Measurements from ENCODE around the gene SUSD4. TPM values are rescaled to one million over a fixed set of nuclear protein-coding genes. Genes with fewer than 3 reads are reported as not detected.
A peak's percentile ranks its signal among the peaks of the same experiment; 100 is the strongest.

The SUSD4 gene, protein sequence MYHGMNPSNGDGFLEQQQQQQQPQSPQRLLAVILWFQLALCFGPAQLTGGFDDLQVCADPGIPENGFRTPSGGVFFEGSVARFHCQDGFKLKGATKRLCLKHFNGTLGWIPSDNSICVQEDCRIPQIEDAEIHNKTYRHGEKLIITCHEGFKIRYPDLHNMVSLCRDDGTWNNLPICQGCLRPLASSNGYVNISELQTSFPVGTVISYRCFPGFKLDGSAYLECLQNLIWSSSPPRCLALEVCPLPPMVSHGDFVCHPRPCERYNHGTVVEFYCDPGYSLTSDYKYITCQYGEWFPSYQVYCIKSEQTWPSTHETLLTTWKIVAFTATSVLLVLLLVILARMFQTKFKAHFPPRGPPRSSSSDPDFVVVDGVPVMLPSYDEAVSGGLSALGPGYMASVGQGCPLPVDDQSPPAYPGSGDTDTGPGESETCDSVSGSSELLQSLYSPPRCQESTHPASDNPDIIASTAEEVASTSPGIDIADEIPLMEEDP
- total RNA-seq: 1 to 10 TPM in 2 of 4 donors, under 1 TPM in 2; 0.24 to 3.2 (median 0.90) TPM

DNA sequence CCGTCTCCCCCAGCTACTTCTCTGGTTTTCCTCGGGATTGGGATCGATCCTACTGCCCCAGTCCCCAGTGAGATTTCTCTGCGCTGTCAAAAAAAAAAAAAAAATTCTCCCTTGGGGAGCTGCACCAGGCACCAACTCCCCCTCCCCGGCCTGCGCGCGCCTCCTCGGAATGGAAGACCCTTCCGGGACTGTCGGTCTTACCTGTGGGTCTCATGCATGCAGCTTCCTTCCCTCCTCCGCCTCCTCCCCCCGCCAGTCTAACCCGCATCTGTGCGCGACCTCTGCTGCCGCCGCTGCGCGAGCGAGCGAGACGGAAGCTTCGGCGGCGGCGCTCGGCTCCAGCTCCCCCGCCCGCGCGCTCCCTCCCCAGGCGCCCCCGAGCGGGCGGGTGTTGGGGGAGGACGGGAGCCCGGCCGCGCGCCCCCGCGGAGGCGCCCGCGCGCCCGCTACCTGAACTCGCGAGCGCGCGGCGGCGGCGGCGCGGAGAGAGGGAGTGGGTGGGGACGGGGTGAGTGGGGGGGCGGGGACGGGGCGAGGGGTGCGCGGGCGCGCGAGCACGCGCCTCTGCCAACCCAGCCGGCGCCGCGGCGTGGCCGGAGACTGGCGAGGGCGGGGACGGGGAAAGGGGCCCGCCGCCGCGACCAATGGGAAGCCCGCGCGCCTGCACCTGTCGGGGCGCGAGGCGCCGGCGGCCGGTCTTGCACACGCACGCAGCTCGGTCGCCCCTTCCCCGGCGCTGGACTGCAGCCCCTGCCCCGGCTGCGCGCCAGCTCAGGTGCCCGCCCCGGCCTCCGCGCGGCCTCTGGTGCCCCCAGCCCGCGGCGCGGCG lies at the start of gene SUSD4:
SUSD4 (minus strand) TSS at position 321 of the 829 bp plus-strand sequence. CDS start 751 bp downstream, outside the sequence.
- DNase-seq (ENCODE audit: low spot score): no peak
- TF ChIP-seq, protein P1, sequence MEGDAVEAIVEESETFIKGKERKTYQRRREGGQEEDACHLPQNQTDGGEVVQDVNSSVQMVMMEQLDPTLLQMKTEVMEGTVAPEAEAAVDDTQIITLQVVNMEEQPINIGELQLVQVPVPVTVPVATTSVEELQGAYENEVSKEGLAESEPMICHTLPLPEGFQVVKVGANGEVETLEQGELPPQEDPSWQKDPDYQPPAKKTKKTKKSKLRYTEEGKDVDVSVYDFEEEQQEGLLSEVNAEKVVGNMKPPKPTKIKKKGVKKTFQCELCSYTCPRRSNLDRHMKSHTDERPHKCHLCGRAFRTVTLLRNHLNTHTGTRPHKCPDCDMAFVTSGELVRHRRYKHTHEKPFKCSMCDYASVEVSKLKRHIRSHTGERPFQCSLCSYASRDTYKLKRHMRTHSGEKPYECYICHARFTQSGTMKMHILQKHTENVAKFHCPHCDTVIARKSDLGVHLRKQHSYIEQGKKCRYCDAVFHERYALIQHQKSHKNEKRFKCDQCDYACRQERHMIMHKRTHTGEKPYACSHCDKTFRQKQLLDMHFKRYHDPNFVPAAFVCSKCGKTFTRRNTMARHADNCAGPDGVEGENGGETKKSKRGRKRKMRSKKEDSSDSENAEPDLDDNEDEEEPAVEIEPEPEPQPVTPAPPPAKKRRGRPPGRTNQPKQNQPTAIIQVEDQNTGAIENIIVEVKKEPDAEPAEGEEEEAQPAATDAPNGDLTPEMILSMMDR (IDR thresholded peaks at IDR 0.05): no peak

DNA sequence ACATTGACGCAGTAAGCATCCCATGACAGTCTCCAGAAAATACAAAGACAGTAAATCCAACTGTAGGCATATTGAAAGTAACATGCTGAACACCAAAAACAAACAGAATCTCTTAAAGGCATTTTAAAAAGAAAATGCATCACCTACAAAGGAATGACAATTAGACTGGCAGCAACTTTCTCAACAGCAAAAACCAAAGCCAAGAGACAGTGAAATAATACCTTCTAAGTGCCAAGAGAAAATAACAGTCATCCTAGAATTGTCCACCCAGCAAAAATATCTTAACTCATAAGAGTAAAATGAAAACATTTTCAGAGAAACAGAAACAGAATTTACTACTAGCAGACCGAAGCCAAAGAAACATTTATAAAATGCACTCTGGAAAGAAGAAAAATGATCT lies 49.2 kb upstream of the SUSD4 start:
- DNase-seq (ENCODE audit: low spot score): no peak
- TF ChIP-seq, protein P1 (IDR thresholded peaks at IDR 0.05): no peak
- no peak for ATAC-seq (ENCODE audit: low FRiP score)

More for the DNA sequence above, at the start of gene SUSD4:
- peak; percentile 76 for ATAC-seq (ENCODE audit: low FRiP score)

DNA sequence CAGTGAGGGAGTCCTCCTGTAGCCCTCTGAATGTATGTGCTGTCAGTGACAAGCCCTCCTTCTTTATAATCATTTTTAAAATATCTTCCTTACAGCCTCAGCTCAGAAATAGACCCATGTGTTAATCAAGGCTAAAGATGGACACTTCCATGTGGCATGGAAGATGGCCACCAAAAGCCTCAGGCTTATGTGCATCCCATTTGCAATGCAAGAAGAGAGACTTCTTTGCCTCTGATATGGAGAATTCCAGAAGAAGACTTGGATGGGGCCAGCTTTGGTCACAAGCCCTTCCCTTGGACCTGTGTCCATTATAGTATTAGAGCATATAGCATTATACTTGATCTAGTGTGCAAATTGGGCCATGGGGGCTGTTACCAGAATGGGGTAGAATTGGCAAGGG lies 47.7 kb upstream of the SUSD4 start:
- DNase-seq (ENCODE audit: low spot score) (no peak), ATAC-seq (ENCODE audit: low FRiP score) (no peak)

DNA sequence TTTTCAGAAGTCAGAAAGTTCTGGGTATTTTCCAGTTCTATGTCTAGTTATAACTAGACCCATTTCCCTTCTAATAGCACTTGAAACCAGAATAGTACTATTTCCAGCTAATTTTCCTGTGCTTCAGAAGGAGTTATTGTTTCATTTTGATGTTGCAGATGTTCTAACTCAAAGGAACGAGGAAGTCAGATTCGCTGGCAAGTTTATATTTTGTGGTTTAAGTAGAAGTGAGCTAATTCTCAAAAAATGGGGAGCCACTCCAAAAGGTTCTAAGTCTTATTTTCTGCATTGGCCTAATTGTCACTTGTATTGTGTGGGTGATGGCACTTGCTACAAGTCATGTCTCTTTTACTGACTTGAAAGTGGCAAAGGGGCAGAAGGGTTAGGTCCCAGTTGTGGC lies 47.3 kb upstream of the SUSD4 start:
- ATAC-seq (ENCODE audit: low FRiP score) (no peak), DNase-seq (ENCODE audit: low spot score) (no peak)
- TF ChIP-seq, protein P1 (IDR thresholded peaks at IDR 0.05): no peak

More for the DNA sequence above, 47.7 kb upstream of the SUSD4 start:
- TF ChIP-seq, protein P1 (IDR thresholded peaks at IDR 0.05): no peak

DNA sequence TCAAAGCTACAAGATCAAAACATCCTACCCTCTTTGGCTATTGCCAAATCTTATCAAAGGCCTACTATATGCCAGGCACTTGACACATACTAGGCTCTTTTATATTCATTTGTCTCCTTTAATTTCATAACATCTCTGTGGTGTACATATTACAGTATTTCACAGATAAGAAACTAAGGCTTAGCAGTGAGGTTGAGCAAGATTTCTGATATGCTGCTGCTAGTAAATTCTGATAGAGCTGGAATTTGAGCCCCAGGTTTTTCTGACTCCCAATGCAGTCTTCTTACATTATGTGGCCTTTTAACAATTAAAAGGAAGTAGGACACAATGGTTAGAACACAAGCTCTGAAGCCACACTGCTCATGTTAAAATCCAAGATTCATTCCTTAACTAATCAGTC lies 46.1 kb upstream of the SUSD4 start:
- TF ChIP-seq, protein P1 (IDR thresholded peaks at IDR 0.05): no peak
- ATAC-seq (ENCODE audit: low FRiP score): peak; percentile 57
- DNase-seq (ENCODE audit: low spot score): no peak

DNA sequence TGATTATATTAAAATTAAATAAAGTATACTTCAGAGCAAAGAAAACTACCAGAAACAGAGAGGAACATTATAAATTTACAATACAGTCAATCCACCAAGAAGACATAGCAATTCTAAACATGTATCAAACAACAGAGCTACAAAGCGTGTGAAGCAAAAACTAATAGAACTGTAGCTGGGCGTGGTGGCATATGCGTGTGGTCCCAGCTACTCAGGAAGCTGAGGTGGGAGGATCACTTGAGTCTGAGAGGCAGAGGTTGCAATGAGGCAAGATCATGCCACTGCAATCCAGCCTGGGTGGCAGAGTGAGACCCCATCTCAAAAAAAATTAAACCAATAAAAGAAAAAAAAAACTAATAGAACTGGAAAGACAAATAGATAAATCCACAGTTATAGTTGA lies 41.5 kb upstream of the SUSD4 start:
- DNase-seq (ENCODE audit: low spot score) (no peak), ATAC-seq (ENCODE audit: low FRiP score) (no peak)
- TF ChIP-seq, protein P1 (IDR thresholded peaks at IDR 0.05): no peak

All from omental fat pad (tissue), 4 donors.